Epithelial cell of esophagus (primary cell): ENCODE measurements around the gene ZMIZ1.

ENCODE experiments used
- DNase-seq: peaks from one replicate; pipeline ENCODE4 v3.0.0; 2010; ENCODE audit warnings: low read depth
- H3K4me3 ChIP-seq: 2 replicates; pipeline ENCODE4 v1.5.1; 2011; ENCODE audit warnings: mild to moderate bottlenecking, low read length, control low read depth
- TF ChIP-seq, protein P1 (sequence below): IDR thresholded peaks from 2 replicates; pipeline ENCODE4 v1.5.1; 2011; ENCODE audit warnings: low read depth, mild to moderate bottlenecking, low read length, control low read depth, inconsistent platforms; ENCODE audit not compliant: insufficient read depth; ENCODE audit errors: missing control alignments

ZMIZ1 gene

GRCh38 chr10:79234391-79235315 is 165.9 kb downstream of the ZMIZ1 start:
- TF ChIP-seq, protein P1, sequence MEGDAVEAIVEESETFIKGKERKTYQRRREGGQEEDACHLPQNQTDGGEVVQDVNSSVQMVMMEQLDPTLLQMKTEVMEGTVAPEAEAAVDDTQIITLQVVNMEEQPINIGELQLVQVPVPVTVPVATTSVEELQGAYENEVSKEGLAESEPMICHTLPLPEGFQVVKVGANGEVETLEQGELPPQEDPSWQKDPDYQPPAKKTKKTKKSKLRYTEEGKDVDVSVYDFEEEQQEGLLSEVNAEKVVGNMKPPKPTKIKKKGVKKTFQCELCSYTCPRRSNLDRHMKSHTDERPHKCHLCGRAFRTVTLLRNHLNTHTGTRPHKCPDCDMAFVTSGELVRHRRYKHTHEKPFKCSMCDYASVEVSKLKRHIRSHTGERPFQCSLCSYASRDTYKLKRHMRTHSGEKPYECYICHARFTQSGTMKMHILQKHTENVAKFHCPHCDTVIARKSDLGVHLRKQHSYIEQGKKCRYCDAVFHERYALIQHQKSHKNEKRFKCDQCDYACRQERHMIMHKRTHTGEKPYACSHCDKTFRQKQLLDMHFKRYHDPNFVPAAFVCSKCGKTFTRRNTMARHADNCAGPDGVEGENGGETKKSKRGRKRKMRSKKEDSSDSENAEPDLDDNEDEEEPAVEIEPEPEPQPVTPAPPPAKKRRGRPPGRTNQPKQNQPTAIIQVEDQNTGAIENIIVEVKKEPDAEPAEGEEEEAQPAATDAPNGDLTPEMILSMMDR = peak; percentile 9
- H3K4me3 ChIP-seq = no peak overlapping the region
- DNase-seq = peak; percentile 52

- TF ChIP-seq, protein P1 = no peak
- H3K4me3 ChIP-seq = no peak overlapping the region
- DNase-seq = no peak
Measured at GRCh38 chr10:79235765-79236432, 167.1 kb downstream of the ZMIZ1 start.

- DNase-seq = no peak
- H3K4me3 ChIP-seq = no peak overlapping the region
- TF ChIP-seq, protein P1 = no peak
Measured at GRCh38 chr10:79236433-79236765, 167.6 kb downstream of the ZMIZ1 start.

- TF ChIP-seq, protein P1 = no peak
- DNase-seq = peak; percentile 71
- H3K4me3 ChIP-seq = no peak overlapping the region
Measured at GRCh38 chr10:79237454-79238157, 168.8 kb downstream of the ZMIZ1 start.

DNA sequence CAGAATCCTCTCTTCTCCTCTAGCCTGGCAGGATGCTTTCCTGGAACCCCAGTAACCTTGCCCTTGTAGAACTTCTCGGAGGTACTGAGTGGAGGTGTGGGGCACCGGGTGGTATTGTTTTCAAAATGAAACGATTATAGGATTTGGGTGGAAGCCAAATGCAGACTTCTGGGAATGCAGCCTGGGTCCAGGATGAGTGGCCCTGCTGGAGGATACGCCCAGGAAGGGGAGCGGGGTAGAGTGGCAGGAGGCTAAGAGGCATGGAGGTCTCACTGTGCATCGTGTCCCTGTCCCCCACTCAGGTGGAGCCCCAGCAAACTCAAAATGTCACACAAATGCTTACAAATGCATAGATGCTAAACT is 169.4 kb downstream of the ZMIZ1 start:
- TF ChIP-seq, protein P1 = no peak
- no peak overlapping the region for H3K4me3 ChIP-seq
- no peak for DNase-seq

- TF ChIP-seq, protein P1 = no peak
- DNase-seq = peak; percentile 18
- no peak overlapping the region for H3K4me3 ChIP-seq
Measured at GRCh38 chr10:79238606-79239005, 169.8 kb downstream of the ZMIZ1 start.
